AG10803 (cell line): ENCODE measurements around the gene RNF166.

Experiments
- DNase-seq: peaks from one replicate; pipeline ENCODE4 v3.0.0; 2010; ENCODE audit warnings: low read depth
- H3K4me3 ChIP-seq: 2 replicates; pipeline ENCODE4 v1.5.1; 2011; ENCODE audit warnings: mild to moderate bottlenecking, low read length, control low read depth
- CTCF ChIP-seq: conservative IDR thresholded peaks from 2 replicates; pipeline ENCODE4 v1.5.1; 2011; ENCODE audit warnings: mild to moderate bottlenecking, low read length, control low read depth, inconsistent platforms

Gene RNF166

GRCh38 chr16:88750854-88751253 is 44.6 kb upstream of the RNF166 start:
- H3K4me3 ChIP-seq, result no peak overlapping the region
- TF ChIP-seq CTCF, result no peak

GRCh38 chr16:88749358-88749757 is 43.1 kb upstream of the RNF166 start:
- no peak for DNase-seq
- TF ChIP-seq CTCF, result no peak
- no peak overlapping the region for H3K4me3 ChIP-seq

More at GRCh38 chr16:88750854-88751253, 44.6 kb upstream of the RNF166 start:
- no peak for DNase-seq

- no peak for DNase-seq
- no peak for TF ChIP-seq CTCF
- H3K4me3 ChIP-seq, result no peak overlapping the region
Observed at GRCh38 chr16:88748364-88748763, 42.2 kb upstream of the RNF166 start.

- peak; percentile 27 for TF ChIP-seq CTCF
- DNase-seq, result no peak
- H3K4me3 ChIP-seq, result no peak overlapping the region
Observed at GRCh38 chr16:88747588-88748301, 41.5 kb upstream of the RNF166 start.

GRCh38 chr16:88746506-88746905 is 40.3 kb upstream of the RNF166 start:
- no peak for DNase-seq
- no peak for TF ChIP-seq CTCF
- no peak overlapping the region for H3K4me3 ChIP-seq

DNA sequence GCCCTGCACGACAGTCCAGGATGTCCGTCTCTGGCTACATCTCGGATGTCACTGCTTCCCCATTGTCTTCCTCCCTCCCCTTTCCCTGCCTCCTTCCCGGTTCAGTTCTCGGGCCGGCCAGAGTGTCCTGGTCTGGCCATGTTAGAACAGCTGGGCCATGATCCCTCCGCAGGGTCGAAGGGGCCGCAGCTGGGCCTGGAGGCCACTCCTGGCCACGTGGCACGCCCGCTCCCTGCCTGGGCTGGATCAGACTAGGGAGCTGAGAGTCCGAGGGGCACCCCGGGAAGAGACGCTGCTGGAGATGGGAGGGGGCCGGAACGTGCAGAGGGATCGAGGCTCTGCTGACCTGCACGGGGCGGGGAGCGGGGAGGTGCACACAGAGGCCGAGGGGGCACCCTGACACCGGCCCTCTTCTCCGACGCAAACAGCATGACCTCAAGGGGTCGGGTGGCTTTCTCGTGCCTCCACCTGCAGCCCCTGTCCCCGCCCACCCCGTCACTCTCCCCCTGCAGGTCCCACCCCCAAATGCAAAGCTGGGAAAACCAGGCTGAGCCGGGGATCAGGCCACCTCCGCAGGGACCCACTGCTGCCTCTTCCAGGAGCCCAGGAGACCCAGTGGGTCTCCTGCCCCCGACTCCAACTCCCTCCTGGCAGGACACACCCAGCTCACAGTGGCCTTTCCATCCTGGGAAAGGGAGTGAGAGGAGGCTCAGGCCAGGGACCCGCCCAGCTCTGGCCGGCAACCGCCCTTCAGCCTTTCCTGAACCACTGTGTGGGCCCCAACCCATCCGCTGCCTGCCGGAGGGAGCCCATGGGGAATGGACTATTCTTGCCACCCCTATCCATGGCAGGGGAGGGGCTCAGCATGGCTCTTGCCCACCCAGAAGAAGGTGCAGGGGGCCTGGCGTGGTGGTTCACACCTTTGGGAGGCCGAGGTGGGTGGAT is 38.6 kb upstream of the RNF166 start:
- DNase-seq, result no peak
- no peak overlapping the region for H3K4me3 ChIP-seq
- TF ChIP-seq CTCF, result no peak
